Mesenteric fat pad (tissue), 1 donor: ENCODE measurements around the gene ZNF22. TPM values are rescaled to one million over a fixed set of nuclear protein-coding genes. Genes with fewer than 3 reads are reported as not detected.

Source experiments
- DNase-seq: peaks from one replicate; pipeline ENCODE4 v3.0.0-alpha.2; 2020; ENCODE audit warnings: low spot score
- total RNA-seq: library from RNA; stranded (reverse); fragmentation: NEBNext Ultra II Directional; extraction: Animal tissue kit (Norgen Biotek cat#: 25700); gene quantifications from one replicate; pipeline ENCODE4 v1.2.1, GENCODE V29; 2021
- donor health status: DM: yes; HTN: yes; CAD: no.

ZNF22 gene
- total RNA-seq, 1 donor from 2014 or later, result 50.3 TPM

DNA sequence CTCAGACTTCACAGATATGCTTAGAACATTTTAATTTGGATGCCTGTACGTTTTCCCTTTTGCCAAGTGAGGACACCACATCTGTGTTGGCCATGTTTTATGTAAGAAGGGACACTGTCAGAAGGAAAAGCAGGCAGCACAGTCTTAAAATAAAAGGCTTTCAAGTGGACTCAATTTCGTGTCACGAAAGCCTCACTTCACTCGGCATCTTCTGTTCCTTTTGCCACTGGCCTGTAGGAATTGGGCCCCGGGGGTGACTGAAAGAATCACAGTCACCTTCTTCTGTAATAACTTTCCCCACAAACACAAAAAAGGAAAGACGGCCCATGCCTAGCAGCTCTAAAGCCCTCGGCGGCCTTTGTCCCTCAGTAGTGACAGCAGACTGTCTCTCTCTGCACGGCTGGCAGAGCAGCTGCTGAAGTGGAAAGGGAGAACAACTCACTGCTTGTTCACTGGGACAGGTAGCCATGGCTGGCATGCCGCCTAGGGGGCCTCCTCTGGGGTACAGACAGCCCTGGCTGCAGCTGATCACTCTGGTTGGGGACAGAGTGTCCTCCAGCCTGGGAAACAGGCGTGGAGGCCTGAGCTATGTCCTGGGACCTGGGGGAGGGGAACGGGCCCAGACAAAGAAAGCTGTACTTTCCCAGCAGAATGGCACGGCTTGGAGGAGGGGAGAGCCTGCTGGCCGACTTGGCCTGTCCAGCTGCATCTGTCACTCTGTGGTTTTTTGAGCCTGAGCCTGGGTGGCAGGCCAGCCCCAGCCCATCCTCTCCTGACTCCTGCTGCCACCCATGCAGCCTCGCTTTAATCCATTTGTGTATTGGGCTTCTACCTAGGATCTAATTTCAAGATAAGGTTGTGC lies 36.7 kb upstream of the ZNF22 start:
- DNase-seq, result peak; percentile 87

DNA sequence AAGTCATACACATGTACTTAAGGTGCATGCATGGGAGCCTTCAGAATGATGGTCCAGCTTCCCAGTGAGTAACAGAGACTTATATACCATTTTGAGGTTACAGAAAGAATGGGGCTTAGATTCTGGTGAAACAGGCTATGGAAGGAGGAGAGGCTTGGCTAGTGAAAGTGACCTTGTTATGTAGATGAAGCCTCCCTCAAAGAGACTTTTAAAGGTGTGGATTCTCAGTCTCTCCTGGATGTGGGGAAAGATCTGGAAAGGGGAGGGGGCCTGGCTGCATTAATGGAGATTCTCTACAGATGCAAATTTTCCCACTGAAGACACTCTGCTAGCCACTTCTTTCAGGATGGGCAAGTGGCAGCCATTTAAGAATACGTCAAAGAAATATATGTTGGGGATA lies 35.6 kb upstream of the ZNF22 start:
- DNase-seq, result no peak

DNA sequence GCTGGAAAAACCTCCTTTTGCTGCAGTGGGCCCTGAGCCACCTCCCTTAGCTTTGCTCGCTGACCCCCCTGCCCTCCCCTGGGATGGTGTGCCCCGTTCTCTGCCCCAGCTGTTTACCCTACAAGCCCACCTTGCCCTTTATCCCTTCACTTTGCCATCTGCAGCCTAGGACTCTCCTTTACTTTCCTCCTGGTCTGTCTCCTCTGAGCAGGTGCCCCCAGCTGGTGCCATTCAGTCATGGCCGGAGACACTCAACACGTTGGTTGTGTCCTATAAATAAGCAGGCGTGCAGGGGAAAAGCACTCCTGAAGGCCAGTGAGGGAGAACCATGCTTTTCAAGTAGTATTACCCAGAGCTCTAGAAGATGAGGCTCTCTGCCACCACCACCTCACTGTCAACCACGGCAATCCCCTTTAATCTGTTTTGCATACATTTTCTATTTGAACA lies 35.0 kb upstream of the ZNF22 start:
- DNase-seq, result peak; percentile 71

DNA sequence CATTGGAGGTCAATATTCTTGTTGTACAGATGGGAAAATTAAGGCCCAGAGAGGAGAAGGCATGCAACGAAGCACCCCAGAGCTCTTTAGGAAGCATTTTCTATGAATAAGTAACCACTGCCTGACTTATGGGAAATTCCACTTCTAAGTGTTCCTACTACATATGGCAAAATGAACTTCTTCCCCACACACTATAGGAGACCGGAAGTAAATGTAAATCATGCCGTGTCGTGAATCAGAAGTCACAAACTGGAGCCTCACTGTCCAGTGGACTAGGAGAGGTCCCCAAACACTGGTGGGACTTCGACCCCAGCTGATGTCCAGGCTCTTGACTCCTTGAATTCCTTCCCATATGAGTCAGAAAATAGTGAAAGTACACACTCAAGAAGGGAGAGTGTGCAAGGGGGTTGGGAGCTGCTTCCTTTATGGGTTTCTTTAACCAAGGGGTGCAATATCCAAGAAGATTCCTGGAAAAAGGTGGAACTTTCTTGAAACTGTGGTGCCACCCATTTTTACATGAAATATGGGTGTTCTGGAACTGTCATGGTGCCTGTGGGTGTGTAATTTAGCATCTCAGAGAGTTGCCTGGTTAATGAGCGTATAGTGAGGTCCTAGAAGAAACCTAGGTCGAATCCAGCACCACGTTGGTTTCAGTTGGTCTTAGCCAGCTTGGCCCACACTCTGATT lies 34.5 kb upstream of the ZNF22 start:
- DNase-seq, result peak; percentile 28

DNA sequence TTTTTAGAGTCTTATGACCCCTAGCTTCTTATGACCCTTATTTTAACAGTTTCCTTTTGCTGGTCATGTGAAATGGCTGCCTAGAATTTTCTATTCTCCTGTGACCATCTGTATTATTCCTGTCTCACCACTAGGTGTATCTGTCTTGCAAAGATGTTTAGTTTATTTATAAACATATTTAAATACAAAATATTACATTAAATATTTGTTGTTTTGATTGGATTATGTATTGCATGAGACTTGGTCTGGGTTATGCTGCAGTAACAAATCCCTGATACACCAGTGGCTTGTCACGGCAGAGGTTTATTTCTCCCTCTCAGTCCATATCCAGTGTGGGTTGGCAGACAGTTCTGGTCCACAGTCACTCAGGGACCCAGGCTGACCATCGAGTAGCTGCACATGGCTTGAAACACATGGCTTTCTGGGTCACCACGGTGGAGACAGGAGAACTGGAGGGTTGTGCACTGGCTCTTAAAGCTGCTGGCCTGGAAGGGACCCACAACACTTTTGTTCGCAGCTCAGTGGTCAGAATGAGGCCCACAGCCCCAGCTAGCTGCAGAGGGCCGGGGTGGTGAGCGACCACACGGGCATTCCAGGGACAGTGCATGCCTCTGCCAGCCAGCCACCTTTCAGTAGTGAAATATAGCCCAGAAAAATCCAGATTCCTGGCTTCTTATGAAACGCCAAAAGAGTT lies 33.8 kb upstream of the ZNF22 start:
- peak; percentile 55 for DNase-seq

DNA sequence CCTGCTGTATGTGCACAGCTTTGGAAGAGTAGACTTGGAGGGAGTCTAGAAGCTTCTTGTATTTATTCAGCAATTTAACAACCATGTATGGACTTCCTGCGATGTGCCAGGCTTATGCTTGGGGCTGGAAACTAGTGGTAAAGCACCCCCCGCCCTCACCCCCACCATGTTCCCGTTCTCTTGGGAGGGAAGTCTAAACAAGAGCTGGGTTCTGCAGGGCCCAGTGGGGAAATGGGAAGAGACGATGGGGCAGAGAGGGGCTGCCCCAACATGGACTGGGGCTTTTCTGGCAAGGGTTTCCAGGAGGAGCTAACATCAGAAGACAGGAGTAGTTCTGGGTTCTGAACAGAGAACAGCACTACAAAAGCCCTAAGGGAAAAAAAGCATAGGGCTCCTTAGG lies 33.1 kb upstream of the ZNF22 start:
- DNase-seq, result peak; percentile 71

DNA sequence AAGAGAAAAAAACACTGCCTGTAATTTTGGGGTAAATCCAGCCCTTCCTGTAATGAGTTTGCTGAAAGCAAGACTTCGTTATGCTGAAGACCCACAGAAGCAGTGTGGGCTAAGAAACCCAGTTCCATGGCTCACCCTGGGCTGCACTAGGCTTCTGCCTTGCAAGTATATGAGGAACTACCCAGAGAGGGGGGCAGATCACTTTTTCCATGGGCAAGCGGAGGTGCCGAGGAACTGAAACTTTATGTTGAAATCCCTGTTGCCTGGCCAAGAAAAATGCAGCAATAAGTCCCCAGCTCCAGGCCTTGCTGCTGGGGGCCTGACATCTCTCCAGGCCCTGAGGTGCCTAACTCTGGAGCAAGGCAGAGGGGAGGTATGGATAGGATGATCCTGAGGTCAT lies 32.6 kb upstream of the ZNF22 start:
- peak; percentile 88 for DNase-seq

DNA sequence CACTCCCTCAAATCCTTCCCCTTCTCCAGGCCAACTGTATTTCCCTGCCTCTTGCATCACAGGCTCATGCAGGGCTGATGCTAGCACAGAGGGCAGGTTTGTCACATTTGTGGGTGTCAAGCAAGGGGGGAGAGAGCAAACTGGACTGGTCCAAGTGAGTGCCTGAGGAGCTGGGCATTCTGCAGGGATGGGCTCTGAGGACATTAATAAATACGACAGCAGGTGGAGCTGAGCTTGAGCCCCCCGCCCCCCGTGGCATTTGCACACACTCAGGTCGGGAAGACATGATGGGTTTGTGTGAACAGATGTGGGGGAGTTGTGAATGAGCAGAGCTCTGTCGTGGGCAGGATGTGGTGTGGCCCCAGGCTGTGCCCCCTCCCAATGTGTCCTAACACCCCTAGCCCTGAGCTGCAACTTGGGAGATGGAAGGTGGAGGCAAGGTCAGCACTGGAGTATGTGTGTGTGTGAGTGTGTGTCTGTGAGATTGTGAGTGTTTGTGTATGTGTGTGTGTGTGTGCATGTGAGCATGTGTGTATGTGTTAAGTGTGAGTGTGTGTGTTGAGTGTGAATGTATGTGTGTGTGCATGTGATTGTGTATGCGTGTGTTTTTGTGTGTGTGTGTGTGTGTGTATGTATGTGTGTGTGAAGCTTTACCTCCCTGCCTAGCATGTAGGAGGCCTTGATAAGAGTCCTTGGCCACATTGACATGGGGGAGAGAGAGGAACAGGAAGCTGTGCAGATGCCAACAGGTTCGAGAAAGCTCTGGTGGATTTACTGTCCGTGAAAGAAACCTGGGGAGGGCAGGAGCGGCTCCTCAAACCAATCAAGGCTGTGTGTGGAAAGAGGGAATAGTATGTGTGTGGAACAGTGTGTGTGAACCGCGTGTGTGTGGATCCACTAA lies 32.0 kb upstream of the ZNF22 start:
- DNase-seq, result peak; percentile 71

DNA sequence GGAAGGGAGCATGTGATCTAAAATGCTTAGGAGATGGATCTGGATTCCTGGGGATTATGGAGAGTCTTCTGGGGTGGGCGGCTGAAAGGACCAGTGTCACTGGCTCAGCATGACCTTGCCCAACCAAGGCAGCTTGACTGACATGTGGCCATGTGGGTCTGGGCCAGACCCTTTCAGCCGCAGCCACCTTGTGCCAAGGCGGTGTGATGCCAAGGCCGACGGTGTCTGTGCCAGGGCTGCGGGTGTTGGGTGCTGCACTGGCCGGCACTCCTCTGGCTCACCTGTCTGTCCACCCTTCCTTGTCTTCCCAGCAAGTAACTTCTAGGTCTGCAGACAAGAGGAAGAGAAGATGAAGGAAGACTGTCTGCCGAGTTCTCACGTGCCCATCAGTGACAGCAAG lies 30.9 kb upstream of the ZNF22 start:
- no peak for DNase-seq

DNA sequence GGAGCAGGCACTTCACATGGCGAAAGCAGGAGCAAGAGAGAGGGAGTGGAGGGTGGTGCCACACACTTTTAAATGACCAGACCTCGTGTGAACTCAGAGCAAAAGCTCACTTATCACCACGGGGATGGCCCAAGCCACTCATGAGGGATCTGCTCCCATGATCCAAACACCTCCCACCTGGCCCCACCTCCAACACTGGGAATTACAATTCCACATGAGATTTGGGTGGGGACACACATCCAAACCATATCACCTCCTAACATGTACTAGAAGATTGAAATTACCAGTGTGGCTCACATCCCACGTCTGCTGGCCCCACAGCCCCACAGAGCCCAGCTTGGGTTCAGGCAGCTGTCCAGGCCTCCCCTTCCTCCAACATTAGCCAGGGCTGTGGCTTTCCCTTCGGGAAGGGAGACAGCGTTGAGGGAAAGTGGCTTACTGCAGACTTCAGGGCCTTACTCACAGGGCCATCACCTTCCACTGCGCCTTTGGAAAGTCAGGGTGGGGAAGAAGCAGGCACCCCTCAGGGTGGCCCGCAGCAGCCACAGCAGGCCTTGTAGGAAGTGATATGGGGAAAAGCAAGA lies 29.8 kb upstream of the ZNF22 start:
- no peak for DNase-seq

DNA sequence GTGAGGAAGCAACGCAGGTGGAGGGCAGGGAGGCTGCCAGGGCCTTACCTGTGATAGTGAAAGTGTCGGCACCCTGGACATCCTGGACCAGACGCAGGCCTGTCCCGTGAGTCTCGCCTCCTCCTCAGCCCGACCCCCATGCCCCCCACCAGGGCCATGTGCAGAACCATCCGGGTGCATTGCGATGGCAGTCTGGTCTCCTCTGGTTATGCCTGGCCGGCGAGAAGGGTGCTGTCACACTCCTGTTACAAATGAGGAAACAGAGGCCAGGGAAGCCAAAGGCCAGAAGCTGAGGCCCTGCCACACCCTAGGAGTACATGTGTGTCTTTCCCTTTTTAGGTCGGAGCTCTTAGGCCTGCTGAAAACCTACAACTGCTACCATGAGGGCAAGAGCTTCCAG lies 29.3 kb upstream of the ZNF22 start:
- no peak for DNase-seq

DNA sequence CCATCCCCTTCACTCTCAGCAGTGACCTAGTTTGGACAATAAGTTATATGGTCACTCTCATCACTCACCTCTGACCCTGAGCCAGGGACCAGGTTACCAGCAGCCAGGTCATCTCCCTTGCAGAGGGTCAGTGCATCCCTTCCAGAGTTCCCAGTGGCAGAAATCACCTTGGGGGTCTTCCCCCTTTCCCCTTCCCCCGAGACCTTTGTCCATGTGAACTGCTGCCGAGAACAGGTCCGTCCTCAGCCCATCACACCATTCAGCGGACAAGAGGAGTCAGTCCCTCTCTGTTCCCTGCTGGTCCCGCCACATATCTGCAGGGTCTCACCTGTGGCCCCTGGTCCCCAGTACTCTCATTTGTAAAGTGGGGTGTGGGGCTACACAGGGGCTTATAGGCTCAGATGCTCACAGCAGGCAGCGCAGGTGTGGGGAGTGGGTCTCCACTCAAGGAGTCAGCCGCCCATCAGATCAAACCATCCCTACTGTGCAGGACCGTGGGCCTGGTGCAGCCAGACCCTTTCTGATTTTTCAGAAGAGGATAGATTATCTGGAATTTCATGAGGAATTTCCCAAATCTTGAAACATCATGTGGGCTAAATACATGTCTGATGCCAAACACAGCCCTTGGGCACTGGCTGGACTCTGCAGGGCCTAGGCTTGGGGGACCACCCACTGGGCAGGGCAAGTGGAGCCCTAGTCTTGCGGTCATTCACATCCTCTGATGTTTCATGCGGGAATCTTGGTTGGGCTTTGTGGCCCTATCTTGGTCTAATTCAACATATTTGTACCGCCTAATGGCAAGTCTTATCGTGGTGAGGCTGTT lies 28.6 kb upstream of the ZNF22 start:
- DNase-seq, result no peak

DNA sequence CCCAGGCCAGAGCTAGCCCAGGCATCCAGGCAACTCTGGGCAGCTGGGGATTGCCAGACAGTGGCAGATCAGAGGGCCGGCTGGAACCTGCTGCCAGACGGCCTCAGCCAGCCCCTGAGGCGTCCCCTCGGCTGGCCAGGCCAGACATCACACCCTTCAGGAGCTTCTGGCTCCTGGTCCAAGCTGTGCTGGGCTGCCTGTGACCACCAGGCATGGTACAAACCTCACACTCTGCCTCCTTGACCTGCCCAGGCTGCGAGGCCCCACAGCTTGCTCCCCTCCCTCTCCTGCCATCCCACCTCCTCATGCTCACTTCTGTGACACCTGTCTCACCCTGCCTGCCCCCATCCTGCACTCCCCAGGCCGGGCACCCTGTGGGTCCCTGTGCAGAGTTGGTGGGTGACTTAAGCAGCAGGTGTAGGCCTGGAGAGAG lies 27.8 kb upstream of the ZNF22 start:
- no peak for DNase-seq

DNA sequence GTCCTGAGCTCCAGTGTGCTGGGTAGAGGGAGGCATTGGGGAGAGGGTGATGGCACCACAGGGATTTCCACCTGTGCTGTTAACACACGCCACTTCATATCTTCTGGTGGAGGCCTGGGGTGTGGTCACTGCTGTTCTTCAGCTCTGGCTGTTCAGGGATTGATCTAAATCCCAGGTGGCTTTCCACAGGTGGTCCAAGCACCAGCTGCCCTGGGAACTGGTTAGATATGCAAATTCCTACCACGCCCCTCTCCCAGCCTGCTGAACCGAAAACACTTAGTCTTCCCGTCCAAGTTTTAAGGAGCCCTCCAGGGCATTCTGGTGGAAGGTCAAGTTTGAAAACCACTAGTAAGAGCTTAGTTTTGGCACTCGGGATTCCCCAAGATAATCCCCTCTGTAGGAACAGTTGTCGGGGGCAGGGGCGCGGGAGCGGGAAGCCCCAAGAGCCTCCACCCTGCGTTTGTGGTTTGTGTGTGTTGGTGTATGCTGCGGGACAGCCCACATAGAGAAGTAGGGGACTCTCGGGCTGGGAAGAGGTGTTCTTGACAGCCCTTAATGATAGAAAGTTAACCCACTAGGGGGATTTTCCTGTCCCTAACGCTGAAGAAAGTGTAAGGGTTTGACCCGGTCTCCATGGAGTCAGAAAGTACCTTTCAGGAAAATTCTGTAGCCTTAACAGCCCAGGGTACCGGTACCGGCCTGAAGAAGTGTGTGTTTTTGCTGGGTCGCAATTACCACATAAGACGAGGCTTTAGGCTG lies 27.2 kb upstream of the ZNF22 start:
- DNase-seq, result no peak

DNA sequence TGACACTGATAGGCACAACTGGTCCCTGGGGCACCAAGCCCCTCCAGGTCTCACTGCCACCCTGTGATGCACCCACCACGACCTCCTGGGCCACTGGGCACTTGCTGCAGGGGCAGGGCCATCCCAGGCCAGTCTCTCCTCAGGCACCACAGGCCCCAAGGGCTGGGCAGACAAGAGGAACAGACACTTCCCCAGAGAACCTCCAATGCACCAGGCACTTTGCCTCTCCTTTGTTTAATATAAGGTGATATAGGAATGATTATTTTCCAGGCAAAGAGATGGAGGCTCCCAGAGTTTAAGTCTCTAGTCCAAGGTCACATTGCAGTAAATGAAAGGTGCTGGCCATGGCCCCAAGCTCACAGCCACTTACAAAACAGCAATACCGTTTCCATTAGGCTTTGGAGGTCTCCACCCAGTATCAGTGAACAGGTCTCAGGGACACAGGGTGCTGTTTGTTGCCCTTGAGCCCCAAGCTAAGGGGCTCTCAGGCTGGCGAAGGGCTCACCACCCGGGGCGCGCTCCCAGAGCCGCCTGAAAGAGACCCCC lies 26.6 kb upstream of the ZNF22 start:
- DNase-seq, result no peak

DNA sequence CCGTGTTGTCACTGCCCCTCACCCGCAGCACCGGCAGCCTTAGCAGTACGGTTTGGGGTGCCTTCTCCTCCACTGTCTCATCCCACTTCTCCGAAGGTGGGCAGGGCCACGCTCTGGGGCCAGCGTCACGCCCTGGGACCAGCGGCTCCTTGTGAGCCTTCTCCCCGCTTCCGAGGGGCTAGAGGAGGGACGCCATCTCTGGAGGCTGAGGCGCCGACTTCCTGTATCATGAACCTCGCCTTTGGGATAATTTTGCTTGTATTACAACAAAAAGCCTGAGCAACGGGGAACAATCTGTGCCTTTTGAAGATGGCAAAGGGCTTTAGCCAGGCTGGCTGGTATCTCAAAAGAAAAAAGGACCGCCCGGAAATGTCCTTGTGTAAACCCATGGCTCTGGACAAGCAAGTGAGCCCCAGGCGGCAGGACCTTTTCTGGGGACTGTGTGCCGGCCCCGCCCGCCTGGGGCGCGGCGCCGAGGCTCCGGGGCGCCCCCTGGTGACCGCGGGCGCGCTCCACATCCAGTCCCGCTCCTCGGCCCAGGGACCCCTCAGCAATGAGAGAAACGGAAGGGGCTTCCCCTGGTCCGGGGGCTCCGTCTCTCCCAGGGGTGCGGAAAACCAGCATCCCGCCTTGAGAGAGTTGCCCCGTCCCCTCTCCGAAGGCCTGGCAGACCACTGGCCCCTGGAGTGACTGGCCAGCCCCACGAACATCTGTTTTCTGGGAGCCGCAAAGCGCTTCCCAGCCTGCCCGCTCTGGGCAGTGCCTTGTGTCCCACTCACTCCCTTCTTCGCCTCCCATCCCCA lies 25.9 kb upstream of the ZNF22 start:
- peak; percentile 88 for DNase-seq

DNA sequence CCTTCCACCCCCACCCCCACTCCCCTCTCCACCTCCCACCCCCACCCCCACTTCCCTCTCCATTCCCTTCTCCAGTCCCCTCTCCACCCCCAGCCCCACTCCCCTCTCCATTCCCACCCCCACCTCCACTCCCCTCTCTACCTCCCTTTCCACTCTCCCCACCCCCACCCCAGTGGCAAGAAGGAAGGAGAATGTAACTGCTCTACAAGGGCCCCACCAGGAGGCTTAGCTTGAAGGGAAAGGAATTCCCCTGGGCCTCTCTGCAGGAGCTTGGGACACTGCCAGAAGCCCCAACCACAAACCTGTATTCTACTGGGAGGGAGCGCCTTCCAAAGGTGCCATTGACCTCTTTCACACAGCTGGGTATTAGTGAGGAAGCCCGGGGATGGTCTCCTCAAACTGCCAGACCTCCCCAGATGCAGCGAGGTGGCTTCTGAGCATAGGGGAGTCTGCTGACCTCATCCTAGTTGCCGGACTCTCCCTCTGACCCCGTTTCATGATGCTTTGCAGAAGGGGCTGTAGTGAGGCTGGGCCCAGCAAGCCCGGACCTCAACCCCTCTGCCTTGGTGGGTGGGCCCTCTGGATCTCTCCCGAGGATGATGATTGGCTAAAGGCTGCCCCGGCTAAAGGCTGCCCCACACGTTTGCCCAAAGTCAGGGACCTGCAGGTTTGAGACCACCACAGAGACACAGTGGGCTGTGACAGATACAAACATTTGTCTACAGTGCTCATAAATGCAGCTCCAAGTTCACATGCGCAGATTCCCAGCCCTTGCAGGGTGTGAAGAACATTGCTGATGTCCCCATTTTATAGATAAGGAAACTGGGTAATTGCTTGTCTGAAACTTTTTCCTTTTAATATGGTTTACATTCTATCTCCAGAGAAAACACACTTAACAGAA lies 25.0 kb upstream of the ZNF22 start:
- peak; percentile 86 for DNase-seq
